NCI-H2029 treated with DMSO at 0.1 percent for 48 hours (cell line): ENCODE measurements around the gene MPC1.
"Not testable (repeated sequence)": the region's sequence is repeated elsewhere in the genome, so short reads cannot be mapped to it uniquely, and the experiment has no call there.

Experiments
- DNase-seq: peaks from one replicate; lab custom pipeline; 2025; lab: John Stamatoyannopoulos, UW

The MPC1 gene

DNA sequence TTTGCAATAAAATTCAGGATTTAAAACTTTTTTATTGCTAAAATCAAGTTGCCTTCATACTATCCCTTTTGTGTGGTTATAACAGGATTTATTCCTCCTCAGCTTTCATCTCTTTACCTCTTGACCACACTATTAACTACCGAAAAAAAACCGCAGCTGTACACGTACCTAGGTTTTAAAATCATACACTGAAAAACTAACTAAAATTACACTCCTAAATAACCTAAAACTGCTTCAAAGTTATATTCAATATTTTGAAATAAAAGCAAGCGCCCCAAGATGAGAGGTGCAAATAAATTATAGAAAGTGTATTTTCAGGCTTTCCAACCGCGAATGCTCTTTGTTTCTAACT is 1.4 kb downstream of the MPC1 start:
- peak; percentile 64 for DNase-seq

DNA sequence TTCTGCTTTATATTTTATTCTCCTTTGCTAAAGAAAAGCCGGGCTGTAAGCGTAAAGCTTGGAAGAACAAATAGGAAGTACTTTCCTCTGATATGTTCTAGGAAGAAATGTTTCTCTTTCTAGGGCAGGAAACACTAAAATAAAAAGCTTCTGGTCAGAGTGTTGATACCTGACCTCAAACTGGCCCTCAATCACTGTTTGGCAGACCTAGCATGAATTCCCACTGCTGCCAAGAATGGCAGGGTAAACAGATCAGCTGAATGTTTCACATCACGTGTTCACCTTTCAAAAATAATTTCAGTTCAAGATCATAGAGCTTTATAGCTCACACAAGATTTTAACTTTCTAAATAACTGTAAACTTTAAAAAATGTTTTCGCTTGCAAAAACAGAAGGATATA is 2.9 kb downstream of the MPC1 start:
- peak; percentile 78 for DNase-seq

- DNase-seq = no peak
These were observed 3.6 kb downstream of the MPC1 start for GRCh38 chr6:166379103-166379586.

DNA sequence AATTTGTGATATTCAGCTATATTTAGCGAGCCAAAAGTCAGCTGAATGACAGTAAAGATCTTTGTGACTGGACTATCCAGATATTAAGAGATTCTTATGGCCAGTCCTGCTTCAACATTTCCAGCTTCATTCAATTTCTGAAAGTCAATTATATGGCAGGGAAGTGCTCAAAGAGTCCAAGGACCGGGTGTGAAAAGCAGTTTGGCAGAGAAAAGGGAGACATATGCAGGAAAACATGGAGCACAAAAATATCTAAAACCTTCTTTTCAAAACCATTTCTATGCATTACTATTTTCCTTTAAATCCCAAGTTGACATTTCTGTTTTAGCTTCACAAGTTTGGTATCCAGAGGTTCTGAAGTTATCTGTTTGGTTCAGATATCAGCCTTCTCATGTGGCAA is 5.0 kb downstream of the MPC1 start:
- no peak for DNase-seq

GRCh38 chr6:166375013-166375412 is 7.7 kb downstream of the MPC1 start:
- DNase-seq = no peak

DNA sequence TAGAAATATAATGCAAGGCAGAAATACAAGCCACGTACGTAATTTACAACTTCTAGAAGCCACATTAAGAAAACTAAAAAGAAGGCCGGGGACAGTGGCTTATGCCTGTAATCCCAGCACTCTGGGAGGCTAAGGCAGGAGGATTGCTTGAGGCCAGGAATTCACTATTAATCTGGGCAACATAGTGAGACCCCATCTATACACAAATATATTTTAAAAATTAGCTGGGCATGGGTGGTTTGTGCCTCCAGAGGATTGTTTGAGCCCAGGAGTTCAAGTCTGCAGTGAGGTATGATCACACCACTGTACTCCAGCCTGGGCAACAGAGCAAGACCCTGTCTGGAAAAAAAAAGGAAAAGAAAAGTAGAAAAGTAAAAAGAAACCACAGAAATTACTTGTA is 12.3 kb downstream of the MPC1 start:
- DNase-seq = no peak

- DNase-seq = no peak
These were observed 13.0 kb downstream of the MPC1 start for GRCh38 chr6:166369782-166370181.

DNA sequence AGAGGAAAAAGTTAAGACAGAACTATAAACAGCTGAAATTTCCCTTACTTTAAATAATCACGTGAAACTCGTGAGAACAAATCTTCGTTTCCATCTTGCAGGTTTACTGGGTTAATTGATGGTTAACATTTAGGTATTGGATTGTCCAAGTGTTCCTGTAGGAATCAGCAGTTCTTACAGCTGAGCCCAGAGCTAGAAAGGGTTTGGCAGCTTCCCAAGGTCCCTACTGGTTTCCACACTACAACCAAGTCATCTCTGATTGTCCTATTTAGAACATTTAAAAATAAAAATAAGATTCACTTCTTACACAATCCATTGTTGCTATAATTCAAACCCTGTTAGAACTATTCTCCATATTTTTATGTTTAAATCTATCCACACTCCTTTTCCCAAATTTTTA is 15.8 kb downstream of the MPC1 start:
- no peak for DNase-seq

DNA sequence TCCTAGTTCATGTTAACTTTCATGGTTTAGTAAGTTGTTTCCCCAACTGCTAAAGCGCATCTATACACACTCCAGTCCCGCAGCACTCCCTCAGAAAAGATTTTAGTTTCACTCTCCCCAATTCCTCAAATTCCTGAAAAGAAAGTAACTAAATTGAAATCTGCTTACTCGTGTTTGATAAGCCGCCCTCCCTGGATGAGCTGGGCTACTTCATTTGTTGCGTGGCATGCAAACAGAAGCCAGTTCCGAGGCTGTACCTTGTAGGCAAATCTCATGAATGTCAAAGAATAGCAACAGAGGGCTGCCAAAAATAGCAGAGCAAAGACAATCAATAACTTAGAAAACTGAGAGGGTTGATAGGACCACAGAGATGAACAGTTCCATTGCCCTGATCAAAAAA is 16.9 kb downstream of the MPC1 start:
- no peak for DNase-seq

DNA sequence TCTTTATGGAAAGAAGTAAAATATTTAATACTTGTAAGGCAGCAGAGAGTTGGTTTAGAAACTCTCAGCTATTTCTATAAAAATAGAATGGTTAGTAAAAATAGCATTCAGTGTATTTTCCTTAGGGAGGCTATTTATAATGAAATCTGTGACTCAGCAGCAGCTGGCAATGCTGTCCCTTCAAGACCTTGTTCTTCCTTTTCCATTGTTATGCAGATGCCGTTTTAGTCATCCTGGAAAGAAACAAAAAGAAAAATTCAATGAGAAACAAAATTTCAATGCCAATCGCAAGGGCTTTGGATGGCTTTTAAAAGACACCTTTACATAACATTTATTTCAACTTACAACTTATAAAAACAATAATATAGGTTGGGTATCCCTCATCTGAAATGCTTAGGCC is 17.5 kb downstream of the MPC1 start:
- DNase-seq = no peak

DNA sequence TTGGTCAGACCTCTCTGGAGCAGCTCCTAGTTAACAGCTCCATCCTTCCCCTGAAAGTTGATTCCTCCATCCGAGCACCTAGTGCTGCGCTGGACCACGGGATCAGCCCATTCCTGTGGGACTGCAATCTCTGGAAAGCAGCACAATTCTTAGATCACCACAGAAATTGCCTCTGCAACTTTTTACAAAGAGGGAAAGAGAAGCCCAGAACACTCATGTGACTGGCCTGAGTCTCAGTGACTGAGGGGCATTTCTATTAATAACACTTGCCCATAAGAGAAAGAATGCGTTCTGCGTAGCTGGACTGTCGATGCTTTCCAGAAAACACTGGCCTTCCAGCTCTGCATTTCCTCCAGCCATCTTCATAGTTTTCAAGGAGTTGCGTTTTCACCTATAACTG is 18.3 kb downstream of the MPC1 start:
- DNase-seq = no peak

DNA sequence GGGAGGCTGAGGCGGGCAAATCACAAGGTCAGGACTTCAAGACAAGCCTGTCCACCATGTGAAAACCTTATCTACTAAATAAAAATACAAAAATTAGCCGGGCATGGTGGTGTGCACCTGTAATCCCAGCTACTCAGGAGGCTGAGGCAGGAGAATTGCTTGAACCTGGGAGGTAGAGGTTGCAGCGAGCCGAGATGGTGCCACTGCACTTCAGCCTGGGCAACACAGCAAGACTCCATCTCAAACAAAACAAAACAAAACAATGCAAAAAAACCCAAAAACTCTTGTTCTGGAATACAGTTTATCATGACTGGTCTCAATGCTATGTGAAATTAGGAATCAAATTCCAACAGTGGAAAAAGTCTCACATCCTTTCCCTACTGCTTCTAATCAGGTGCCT is 20.3 kb downstream of the MPC1 start:
- not testable (repeated sequence) for DNase-seq

GRCh38 chr6:166361077-166361429 is 21.7 kb downstream of the MPC1 start:
- DNase-seq = no peak

DNA sequence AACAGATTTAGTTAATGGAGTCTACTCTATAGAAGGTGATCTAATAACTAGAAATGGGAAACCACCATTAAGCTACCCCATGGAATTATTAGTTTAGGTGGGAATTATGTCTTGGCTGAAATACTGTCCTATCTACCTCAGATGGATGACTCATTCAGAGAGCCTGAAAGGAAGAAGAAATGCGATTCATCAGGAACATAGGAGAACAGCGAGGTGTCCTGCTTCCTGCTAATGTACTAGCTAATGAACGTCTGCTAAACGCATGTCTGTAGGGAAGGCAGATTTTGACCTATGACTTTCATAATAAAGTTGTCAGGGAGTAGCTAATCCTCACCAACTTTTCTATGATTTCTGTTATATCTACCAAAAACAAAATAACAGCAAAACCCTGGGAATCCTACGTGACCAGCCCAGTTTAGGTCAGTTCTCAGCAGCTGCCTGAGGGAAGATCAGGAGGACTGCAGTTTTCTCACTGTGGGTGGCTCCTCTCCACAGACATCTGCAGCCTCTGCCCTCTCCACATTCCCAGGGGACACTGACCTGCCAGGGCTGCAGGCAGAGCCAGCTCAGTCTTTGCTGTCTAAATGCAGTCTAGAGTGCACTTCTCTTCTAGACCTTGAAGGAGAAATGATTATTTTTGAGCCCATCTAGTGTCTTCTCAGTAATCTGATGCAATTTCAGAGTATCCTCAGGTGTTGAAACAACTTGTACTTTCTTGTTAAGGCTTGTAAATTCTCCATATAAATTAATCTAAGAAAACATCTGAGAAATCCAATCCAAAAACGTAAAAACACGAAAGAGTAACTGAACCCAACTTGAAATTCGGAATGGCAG is 22.3 kb downstream of the MPC1 start:
- no peak for DNase-seq

- no peak for DNase-seq
These were observed 27.2 kb downstream of the MPC1 start for GRCh38 chr6:166355552-166355951.

DNA sequence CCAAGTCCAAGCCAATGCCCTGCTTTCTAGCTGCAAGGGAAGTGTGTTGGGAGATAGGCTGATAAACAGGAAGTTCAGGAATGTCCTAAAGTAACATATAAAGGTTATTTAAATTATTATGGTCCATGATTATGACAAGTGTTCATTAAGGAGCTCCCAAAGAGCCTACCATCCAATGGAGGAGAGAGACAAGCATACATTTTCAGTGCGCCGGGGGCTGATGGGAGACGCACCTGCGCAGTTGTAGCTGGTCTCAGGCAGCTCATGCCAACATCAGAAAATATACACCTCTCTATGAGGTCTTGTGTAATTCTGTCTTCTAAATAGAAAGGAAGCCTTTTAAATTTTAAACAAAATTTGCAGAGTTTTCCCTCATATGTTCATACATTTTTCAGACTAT is 27.8 kb downstream of the MPC1 start:
- no peak for DNase-seq

DNA sequence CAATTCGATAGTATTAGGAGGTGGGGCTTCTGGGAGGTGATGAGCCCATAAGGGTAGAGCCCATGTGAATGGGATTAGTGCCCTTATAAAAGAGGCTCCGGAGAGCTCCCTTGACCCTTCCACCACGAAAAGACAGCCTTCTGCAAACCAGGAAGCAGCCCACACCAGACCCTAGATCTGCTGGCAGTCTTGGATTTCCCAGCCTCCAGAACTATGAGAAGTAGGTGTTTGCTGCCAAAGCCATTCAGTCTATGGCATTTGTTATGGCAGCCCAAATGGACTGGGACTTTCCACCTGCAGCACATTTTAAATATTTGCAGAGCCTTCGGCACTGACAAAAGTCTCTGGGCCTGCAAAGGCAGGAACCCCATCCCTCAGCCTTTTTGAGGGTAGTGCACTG is 28.6 kb downstream of the MPC1 start:
- DNase-seq = no peak

- no peak for DNase-seq
These were observed 29.2 kb downstream of the MPC1 start for GRCh38 chr6:166353507-166353906.

- no peak for DNase-seq
These were observed 29.8 kb downstream of the MPC1 start for GRCh38 chr6:166352923-166353322.

DNA sequence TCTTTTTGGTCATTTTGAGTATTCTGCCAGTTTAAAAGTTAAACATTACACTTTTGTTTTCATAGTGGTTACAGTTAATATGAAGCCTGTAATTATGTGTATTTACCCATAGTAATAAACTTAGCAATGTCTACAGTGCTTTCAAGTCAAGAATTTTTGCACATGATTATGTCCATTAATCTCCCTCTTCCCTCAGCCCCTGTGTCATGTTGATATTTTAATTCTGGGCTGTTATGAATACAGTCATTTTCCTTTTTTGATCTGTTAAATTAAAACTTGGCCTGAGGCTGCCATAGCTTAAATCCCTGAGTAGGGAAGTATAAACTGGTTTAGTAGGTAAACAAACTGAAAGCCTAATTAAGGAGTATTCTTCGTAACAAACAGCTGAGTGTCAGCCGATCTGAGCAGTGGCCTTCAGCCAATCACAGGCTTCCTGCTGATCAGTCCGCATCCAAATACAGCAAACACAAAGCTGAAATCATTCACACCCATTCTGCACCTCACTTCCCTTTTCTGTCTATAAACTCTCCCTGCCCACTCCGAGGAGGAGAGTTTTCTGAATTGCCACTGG is 30.9 kb downstream of the MPC1 start:
- DNase-seq = peak; percentile 9

DNA sequence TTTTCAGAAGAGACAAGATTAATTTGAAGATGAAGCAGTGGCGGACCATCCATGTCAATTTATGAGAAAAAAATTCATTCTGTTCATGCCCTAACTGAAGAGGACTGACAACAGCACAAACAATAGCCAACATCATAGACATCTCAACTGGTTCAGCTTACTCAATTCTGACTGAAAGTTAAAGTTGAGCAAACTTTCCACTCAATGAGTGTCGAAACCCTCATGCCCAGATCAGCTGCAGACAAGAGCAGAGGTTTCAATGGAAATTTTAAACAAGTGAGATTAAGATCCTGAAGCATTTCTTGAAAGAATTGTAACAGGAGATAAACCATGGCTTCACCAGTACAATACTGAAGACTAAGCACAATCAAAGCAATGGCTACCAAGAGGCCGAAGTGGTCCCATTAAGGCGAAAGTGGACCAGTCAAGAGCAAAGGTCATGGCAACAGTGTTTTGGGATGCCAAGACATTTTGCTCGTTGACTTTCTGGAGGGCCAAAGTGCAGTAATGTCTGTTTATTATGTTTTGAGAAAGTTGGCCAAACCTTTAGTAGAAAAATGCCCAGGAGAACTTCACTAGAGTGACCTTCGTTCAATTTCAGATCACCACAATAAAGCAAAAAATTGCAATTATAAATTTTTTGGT is 34.3 kb downstream of the MPC1 start:
- no peak for DNase-seq

GRCh38 chr6:166346965-166347364 is 35.8 kb downstream of the MPC1 start:
- no peak for DNase-seq

- no peak for DNase-seq
These were observed 36.3 kb downstream of the MPC1 start for GRCh38 chr6:166346449-166346848.
